Gastroesophageal sphincter (tissue), 3 donors: ENCODE results near the gene ZFYVE1.

Source experiments
- CTCF ChIP-seq, 4 experiments: fragments of 200-600 bp in 2 of 4; fragments of 450-650 bp in 2 of 4; sonication (generic) in 1 of 4; IDR thresholded peaks; one replicate each; pipeline ENCODE4 v1.5.1; 2017 to 2019; ENCODE audit warnings: antibody characterized with exemption in 4 of 4, mild to moderate bottlenecking in 2 of 4, moderate library complexity in 2 of 4
- EP300 ChIP-seq: sonication (generic); formaldehyde crosslinking; IDR thresholded peaks from one replicate; pipeline ENCODE4 v1.6.1; 2017; ENCODE audit warnings: antibody characterized with exemption, mild to moderate bottlenecking
- POLR2A ChIP-seq, 2 donors: fragments of 450-650 bp; IDR thresholded peaks; one replicate each; pipeline ENCODE4 v1.6.1; 2017; ENCODE audit warnings: antibody characterized with exemption in 2 of 2, mild to moderate bottlenecking in 2 of 2, moderate library complexity in 1 of 2
- POLR2AphosphoS5 ChIP-seq: sonication (generic); formaldehyde crosslinking; IDR thresholded peaks from one replicate; pipeline ENCODE4 v1.6.1; 2017; ENCODE audit warnings: antibody characterized with exemption

- TF ChIP-seq CTCF (IDR thresholded peaks at IDR 0.05) (no peak), POLR2A (IDR thresholded peaks at IDR 0.05) (no peak), POLR2AphosphoS5 (no peak), EP300 (no peak)
Observed at GRCh38 chr14:73055251-73055650, 28.3 kb upstream of the ZFYVE1 start.
